Hematopoietic multipotent progenitor cell treated with erythropoietin and hydrocortisone succinate and interleukin-3 and kit ligand, for 8 days (in vitro differentiated cells): Measurements from ENCODE around the gene CYP2A6.

Experiments
- DNase-seq: peaks from one replicate; pipeline ENCODE4 v3.0.0-alpha.2; 2015

The CYP2A6 gene

GRCh38 chr19:40801426-40802299, 48.6 kb downstream of the CYP2A6 start:
- peak; percentile 56 for DNase-seq

GRCh38 chr19:40800997-40801377, 49.3 kb downstream of the CYP2A6 start:
- no peak for DNase-seq

DNA sequence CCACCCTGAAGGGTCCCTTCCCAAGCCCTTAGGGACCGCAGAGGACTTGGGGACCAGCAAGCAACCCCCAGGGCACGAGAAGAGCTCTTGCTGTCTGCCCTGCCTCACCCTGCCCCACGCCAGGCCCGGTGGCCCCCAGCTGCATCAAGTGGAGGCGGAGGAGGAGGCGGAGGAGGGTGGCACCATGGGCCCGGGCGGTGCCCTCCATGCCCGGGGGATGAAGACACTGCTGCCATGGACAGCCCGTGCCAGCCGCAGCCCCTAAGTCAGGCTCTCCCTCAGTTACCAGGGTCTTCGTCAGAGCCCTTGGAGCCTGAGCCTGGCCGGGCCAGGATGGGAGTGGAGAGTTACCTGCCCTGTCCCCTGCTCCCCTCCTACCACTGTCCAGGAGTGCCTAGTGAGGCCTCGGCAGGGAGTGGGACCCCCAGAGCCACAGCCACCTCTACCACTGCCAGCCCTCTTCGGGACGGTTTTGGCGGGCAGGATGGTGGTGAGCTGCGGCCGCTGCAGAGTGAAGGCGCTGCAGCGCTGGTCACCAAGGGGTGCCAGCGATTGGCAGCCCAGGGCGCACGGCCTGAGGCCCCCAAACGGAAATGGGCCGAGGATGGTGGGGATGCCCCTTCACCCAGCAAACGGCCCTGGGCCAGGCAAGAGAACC, 49.8 kb downstream of the CYP2A6 start:
- no peak for DNase-seq

- DNase-seq, result no peak
These were observed 50.5 kb downstream of the CYP2A6 start for GRCh38 chr19:40799558-40800338.

DNA sequence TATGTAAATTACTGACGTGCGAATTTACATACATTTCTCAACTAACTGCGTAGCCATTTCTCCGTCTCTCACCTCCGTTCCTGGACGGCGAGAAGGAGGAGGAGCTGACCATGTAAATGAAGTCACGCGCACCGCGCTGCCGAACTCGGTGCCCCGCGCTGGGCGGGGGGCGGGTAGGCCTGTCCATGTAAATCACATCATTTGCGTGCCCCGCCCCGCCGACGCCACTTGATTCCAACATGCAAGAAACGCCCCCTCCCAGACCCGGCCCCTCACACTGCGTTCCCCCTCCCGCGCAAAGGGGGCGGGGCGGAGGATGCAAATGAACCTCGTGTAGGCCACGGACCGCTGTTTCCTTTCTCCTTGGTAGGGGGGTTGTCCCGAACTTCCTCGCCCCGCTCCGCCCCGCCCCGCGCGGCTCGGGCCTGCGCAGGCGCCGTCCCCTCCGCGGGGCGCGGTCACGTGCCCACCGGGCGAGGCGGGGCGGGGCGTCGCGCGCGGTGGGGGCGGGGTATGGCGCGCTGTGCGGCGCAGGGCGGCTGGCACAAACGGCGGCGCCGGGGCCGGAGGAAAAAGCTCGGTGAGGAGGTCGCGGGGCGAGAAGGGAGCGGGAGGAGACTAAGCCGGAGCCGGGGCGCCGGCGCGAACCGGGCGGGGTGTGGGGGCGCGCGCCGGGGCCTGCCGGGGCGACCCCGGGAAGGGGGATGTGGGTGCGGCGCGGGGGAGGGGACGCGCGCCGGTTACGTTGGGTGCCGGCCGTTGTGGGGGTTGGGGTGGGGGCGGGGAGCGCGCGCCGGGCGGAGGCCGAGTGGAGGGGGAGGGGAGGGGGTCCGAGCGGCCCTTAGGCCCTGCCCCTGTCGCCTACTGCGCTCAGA, 51.3 kb downstream of the CYP2A6 start, which contains the start of gene EGLN2:
TSS of gene EGLN2 (plus strand) at position 509 of the 875 bp plus-strand sequence. CDS start 1,382 bp downstream, outside the sequence.
- peak; percentile 100 for DNase-seq

- DNase-seq, result peak; percentile 91
These were observed 52.1 kb downstream of the CYP2A6 start for GRCh38 chr19:40797963-40798682.

GRCh38 chr19:40797166-40797962, 52.9 kb downstream of the CYP2A6 start:
- DNase-seq, result no peak
